Activated CD8-positive, alpha-beta memory T cell treated with anti-CD3 and anti-CD28 coated beads for 36 hours (primary cell): ENCODE results near the gene WASHC2C. TPM values are rescaled to one million over a fixed set of nuclear protein-coding genes. Genes with fewer than 3 reads are reported as not detected.
"Not testable (repeated sequence)": the region's sequence is repeated elsewhere in the genome, so short reads cannot be mapped to it uniquely, and the experiment has no call there.

Experiments used
- CTCF ChIA-PET: fragments of 350-600 bp; sonication (Branson Sonifier 250); formaldehyde crosslinking; loops from one replicate; lab custom pipeline; 2021; ENCODE audit warnings: antibody characterized with exemption; lab: Charles Lee
- POLR2A ChIA-PET: fragments of 350-600 bp; sonication (Branson Sonifier 250); formaldehyde crosslinking; loops from one replicate; lab custom pipeline; 2021; ENCODE audit warnings: antibody characterized with exemption; lab: Charles Lee
- total RNA-seq, 2 experiments: library from RNA; stranded (reverse); gene quantifications; one replicate each; pipeline ENCODE4 v1.2.3, GENCODE V29; 2021

WASHC2C gene
- 10 to 100 TPM; 21.9 to 23.4 TPM for total RNA-seq

- CTCF ChIA-PET: interaction anchor here (1.7 kb wide), 1 partner anchor 262 kb away, joined by 5 read pairs; no protein-coding TSS in a partner anchor
- POLR2A ChIA-PET: not testable (repeated sequence)
Observed at GRCh38 chr10:45726703-45727420, at the start of gene WASHC2C. WASHC2C (plus strand) TSS chr10:45727266; CDS start chr10:45727318, 52 bp downstream.

- CTCF ChIA-PET, POLR2A ChIA-PET: not testable (repeated sequence)
Observed at GRCh38 chr10:45678467-45678866, 48.6 kb upstream of the WASHC2C start.

GRCh38 chr10:45710200-45710796 lies 16.8 kb upstream of the WASHC2C start:
- CTCF ChIA-PET, POLR2A ChIA-PET: not testable (repeated sequence)

- CTCF ChIA-PET, POLR2A ChIA-PET: not testable (repeated sequence)
Observed at GRCh38 chr10:45711223-45711622, 15.8 kb upstream of the WASHC2C start.

- CTCF ChIA-PET, POLR2A ChIA-PET: not testable (repeated sequence)
Observed at GRCh38 chr10:45717053-45717452, 10.0 kb upstream of the WASHC2C start.

GRCh38 chr10:45717642-45718041 lies 9.4 kb upstream of the WASHC2C start:
- POLR2A ChIA-PET, CTCF ChIA-PET: not testable (repeated sequence)

GRCh38 chr10:45721503-45721902 lies 5.6 kb upstream of the WASHC2C start:
- CTCF ChIA-PET, POLR2A ChIA-PET: not testable (repeated sequence)

- POLR2A ChIA-PET, CTCF ChIA-PET: not testable (repeated sequence)
Observed at GRCh38 chr10:45723851-45724250, 3.2 kb upstream of the WASHC2C start.

GRCh38 chr10:45727421-45727965 lies 427 bp downstream of the WASHC2C start:
- POLR2A ChIA-PET: not testable (repeated sequence)
- CTCF ChIA-PET: interaction anchor here (1.7 kb wide), 1 partner anchor 263 kb away, joined by 5 read pairs; no protein-coding TSS in a partner anchor

- CTCF ChIA-PET, POLR2A ChIA-PET: not testable (repeated sequence)
Observed at GRCh38 chr10:45734449-45734848, 7.4 kb downstream of the WASHC2C start.

GRCh38 chr10:45734867-45735266 lies 7.8 kb downstream of the WASHC2C start:
- CTCF ChIA-PET: interaction anchor here (1.3 kb wide), 1 partner anchor 270 kb away, joined by 3 read pairs; no protein-coding TSS in a partner anchor
- POLR2A ChIA-PET: not testable (repeated sequence)

- CTCF ChIA-PET, POLR2A ChIA-PET: not testable (repeated sequence)
Observed at GRCh38 chr10:45741559-45741958, 14.5 kb downstream of the WASHC2C start.

GRCh38 chr10:45742014-45742413 lies 14.9 kb downstream of the WASHC2C start:
- POLR2A ChIA-PET, CTCF ChIA-PET: not testable (repeated sequence)

- CTCF ChIA-PET, POLR2A ChIA-PET: not testable (repeated sequence)
Observed at GRCh38 chr10:45751141-45751540, 24.1 kb downstream of the WASHC2C start.

- CTCF ChIA-PET, POLR2A ChIA-PET: not testable (repeated sequence)
Observed at GRCh38 chr10:45752210-45752609, 25.1 kb downstream of the WASHC2C start.

- POLR2A ChIA-PET, CTCF ChIA-PET: not testable (repeated sequence)
Observed at GRCh38 chr10:45753979-45754495, 27.0 kb downstream of the WASHC2C start.

GRCh38 chr10:45755083-45755482 lies 28.0 kb downstream of the WASHC2C start:
- POLR2A ChIA-PET, CTCF ChIA-PET: not testable (repeated sequence)

GRCh38 chr10:45756065-45756464 lies 29.0 kb downstream of the WASHC2C start:
- POLR2A ChIA-PET, CTCF ChIA-PET: not testable (repeated sequence)

- CTCF ChIA-PET, POLR2A ChIA-PET: not testable (repeated sequence)
Observed at GRCh38 chr10:45757661-45758396, 30.8 kb downstream of the WASHC2C start.

- CTCF ChIA-PET, POLR2A ChIA-PET: not testable (repeated sequence)
Observed at GRCh38 chr10:45761622-45762021, 34.6 kb downstream of the WASHC2C start.
